SK-N-SH treated with all-trans-retinoic acid at 6 μM for 48 hours (cell line): Measurements from ENCODE around the gene RPS6KB2.

ENCODE experiments used
- BACH2 ChIP-seq: fragments of 250-450 bp; sonication (Bioruptor Pico); IDR thresholded peaks from 2 replicates; pipeline ENCODE4 v1.9.0; 2021; ENCODE audit warnings: mild to moderate bottlenecking, borderline replicate concordance
- ZFP3 ChIP-seq: fragments of 250-450 bp; sonication (Bioruptor Pico); IDR thresholded peaks from 2 replicates; pipeline ENCODE4 v1.5.0; 2020; ENCODE audit warnings: mild to moderate bottlenecking, moderate library complexity
- ZFP30 ChIP-seq: fragments of 450-650 bp; formaldehyde crosslinking; IDR thresholded peaks from 2 replicates; pipeline ENCODE4 v1.5.0; 2022; ENCODE audit warnings: mild to moderate bottlenecking, moderate library complexity

DNA sequence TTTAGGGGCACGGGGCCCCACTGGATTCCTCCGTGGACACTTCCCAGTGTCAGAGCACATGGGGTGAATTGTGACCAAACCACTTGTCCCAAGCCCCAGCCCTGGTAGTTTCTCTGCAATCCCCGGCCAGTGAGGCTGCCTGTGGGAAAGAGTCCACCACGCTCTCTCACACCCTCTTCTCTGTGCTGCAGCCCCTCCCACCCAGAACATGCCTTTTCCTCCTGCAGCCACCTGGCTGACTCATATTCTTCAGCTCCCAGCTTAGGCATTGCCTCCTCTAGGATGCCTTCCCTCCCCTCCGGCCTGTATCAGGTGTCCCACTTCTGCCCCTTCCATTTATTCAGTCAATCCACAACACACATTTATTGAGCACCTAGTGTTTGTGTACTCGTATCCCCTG, 5.4 kb upstream of the RPS6KB2 start:
- TF ChIP-seq BACH2 (CRISPR knock-in tag) (no peak), ZFP30 (CRISPR knock-in tag) (no peak), ZFP3 (no peak)
